Measurements from ENCODE around the gene TMEM132A.

DNA sequence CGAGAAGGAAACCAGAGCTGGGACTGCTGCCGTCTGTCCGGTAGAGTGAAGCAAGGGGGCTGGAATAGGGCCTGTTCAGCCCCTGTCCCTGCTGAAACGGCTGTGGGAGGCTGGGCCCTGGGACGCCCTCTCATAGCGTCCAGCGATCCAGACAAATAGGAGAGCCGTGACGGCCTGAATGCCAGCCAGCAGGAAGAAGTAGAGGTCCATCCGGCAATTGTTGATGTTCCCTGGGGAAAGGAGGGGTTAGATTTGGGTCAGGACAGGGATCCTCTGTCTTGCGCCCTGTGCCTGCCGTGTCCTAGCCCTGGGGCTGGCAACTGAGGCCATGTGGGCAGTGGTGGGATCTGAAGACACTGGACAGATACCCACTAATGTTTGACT is 12.9 kb downstream of the TMEM132A start:
- TF ChIP-seq, protein P1, sequence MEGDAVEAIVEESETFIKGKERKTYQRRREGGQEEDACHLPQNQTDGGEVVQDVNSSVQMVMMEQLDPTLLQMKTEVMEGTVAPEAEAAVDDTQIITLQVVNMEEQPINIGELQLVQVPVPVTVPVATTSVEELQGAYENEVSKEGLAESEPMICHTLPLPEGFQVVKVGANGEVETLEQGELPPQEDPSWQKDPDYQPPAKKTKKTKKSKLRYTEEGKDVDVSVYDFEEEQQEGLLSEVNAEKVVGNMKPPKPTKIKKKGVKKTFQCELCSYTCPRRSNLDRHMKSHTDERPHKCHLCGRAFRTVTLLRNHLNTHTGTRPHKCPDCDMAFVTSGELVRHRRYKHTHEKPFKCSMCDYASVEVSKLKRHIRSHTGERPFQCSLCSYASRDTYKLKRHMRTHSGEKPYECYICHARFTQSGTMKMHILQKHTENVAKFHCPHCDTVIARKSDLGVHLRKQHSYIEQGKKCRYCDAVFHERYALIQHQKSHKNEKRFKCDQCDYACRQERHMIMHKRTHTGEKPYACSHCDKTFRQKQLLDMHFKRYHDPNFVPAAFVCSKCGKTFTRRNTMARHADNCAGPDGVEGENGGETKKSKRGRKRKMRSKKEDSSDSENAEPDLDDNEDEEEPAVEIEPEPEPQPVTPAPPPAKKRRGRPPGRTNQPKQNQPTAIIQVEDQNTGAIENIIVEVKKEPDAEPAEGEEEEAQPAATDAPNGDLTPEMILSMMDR (conservative IDR thresholded peaks at IDR 0.05), result no peak
- TF ChIP-seq EZH2 (IDR thresholded peaks at IDR 0.05; ENCODE audit: low read depth), result no peak

All from PC-9 (cell line).